ENCODE results near the gene GPR149.
A peak's percentile ranks its signal among the peaks of the same experiment; 100 is the strongest.
"Not testable (repeated sequence)": the region's sequence is repeated elsewhere in the genome, so short reads cannot be mapped to it uniquely, and the experiment has no call there.

The GPR149 gene, protein sequence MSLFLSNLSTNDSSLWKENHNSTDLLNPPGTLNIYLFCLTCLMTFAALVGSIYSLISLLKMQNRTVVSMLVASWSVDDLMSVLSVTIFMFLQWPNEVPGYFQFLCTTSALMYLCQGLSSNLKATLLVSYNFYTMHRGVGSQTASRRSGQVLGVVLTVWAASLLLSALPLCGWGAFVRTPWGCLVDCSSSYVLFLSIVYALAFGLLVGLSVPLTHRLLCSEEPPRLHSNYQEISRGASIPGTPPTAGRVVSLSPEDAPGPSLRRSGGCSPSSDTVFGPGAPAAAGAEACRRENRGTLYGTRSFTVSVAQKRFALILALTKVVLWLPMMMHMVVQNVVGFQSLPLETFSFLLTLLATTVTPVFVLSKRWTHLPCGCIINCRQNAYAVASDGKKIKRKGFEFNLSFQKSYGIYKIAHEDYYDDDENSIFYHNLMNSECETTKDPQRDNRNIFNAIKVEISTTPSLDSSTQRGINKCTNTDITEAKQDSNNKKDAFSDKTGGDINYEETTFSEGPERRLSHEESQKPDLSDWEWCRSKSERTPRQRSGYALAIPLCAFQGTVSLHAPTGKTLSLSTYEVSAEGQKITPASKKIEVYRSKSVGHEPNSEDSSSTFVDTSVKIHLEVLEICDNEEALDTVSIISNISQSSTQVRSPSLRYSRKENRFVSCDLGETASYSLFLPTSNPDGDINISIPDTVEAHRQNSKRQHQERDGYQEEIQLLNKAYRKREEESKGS

DNA sequence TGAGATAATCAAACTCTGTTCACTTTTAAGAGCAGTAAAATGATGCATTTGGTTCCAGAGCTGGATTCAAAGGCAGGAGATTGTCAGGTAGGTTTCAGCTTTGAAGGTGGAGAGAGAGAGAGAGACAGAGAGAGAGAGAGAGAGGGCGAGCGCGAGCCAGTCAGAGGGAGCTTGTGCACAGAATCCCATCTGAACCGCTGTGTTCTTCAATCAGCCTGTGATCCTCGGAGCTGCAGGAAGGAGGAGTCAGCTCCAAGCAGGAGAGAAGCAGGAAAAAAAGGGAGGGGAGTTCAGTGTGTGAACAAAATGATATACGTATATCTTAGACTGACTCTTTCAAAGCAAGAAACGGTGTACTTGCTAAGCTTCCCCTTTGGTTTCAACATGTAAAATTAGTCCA, at the start of gene GPR149:
Gene GPR149, minus strand, starts transcription at position 177 of the 400 bp plus-strand sequence. CDS start 575 bp downstream, outside the sequence.
- no peak for ATAC-seq

- no peak for ATAC-seq
Measured at GRCh38 chr3:154473769-154474168, 43.8 kb upstream of the GPR149 start.

DNA sequence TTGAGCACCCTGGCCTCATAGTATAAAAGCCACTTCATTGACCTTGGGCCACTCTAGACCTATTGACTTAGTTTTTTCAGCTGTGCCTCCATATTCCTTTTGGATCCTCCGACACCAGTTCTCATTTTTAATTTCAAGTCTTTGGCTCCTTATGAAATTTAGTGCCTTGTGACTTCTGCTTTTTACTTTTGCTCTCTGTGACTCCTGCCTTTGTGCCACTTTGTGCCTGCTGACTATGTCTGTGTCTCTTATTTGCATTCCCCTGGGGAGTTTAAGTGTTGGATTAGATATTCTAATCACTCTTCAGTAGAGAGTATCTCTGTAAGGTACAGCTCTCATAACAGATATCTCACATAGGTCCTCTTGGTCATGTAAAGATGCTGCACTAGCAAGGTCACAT, 39.6 kb upstream of the GPR149 start:
- no peak for ATAC-seq

DNA sequence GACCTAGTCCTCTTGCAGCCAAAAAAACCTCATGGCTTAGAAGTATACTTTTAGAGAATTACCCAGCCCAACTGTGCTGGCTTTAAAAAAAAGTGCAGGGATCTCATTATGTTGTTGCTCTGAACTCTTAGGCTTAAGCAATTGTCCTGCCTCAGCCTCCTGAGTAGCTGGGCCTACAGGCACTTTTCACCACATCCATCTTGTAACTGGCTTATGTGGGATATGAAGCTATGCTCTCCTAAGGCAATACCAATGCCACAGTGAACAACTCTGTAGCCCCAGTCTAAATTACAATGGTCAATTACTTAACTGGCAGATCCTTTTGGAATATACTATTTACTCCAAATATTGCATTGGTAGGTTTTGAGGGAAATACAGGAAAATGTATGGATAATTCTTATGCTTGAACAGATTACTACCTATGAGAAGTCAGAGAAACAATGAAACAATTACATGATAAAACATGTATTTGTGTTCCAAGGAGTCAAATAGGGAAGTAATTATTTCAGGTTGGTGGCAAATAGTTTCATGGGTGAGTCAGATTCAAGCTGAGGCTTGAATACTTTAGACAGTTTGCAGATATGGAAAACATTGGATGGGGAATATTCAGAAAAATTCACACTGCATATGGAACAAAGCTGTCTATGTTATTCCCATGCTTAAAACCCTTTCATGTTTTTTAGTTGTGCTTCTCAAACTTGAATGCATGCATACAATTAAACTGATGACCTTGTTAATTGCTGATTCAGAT, 34.6 kb upstream of the GPR149 start:
- no peak for ATAC-seq

DNA sequence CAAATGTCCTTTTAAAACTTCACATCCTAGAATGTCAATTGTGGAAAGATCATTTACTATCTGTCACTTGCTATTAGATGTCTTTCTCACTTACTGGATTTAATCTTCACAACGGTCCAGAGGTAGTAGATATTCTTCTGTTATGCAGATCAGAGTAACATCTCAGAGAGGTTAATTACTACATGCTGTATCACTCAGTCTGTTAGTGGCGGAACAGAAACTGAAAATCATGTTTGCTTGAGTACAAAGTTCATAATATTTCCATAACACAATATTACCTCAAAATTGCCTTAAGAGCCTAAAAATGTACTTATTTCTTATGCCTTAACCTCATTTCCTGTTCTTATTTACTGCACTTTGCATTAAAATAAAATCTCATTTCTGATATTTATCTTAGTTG, 28.6 kb upstream of the GPR149 start:
- ATAC-seq: no peak

DNA sequence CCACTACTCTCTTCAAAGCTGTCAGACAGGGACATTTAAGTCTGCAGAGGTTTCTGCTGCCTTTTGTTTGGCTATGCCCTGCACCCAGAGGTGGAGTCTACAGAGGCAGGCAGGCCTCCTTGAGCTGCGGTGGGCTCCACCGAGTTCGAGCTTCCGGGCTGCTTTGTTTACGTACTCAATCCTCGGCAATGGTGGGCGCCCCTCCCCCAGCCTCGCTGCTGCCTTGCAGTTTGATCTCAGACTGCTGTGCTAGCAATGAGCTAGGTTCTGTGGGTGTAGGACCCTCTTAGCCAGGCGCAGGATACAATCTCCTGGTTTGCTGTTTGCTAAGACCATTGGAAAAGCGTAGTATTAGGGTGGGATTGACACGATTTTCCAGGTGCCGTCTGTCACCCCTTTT, 9.1 kb upstream of the GPR149 start:
- ATAC-seq: not testable (repeated sequence)

GRCh38 chr3:154431043-154431442, 1.1 kb upstream of the GPR149 start:
- ATAC-seq: no peak

DNA sequence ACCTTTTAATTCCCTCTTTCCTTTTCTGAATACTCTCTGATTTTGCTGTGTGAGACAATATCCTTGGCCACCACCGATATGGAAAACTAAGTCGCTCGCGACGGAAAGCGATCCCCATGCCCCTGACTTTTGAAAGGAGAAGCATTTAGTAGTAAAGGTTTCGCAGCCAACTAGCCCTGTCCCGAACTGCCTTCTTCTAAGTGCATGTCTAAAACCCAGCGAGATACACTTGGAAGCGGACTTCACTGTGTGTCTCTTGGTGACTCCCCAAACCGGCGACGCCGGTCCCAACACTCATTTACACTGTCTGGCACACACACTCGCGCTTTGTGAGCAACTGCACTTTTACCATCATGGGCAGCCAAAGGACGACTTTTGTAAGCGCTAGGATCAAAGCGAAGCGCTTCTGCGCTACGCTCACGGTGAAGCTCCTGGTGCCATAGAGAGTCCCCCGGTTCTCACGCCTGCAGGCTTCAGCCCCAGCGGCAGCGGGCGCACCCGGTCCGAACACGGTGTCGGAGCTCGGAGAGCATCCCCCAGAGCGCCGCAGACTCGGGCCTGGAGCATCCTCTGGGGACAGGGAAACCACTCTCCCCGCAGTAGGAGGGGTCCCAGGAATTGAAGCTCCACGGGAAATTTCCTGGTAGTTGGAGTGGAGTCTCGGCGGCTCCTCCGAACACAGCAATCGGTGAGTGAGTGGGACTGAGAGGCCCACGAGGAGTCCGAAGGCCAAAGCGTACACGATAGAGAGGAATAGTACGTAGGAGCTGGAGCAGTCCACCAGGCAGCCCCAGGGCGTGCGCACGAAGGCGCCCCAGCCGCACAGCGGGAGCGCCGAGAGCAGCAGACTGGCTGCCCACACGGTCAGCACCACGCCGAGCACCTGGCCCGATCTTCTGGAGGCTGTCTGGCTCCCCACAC, 1.4 kb downstream of the GPR149 start:
- ATAC-seq: no peak

DNA sequence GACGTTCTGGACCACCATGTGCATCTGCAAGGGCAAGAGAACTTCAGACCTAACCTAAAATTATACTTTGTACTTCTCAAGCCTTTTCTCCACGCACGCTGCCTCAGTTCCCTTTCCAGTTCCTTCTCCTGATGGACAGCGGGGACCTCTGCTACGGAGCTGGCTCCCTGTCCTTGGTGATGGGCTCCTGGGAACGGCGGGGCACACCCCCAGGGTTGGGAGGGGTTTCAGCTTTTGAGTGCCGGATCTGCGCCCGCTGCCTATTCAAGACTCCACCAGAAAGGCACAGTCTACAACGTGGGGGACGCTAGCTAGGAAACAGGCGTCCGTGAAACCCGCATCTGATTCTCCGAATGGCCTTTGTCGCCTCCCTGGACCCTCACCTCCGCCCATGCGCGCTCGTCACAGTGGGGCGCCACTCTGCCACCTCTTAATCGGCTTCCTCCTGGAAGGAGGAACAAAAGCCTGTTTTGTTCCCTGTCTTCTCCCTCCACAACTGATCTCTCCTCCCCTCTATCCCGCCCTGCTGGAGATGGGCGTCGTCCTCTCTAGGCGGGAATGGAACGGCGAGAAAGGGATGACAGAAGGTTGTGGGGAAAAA, 2.2 kb downstream of the GPR149 start:
- no peak for ATAC-seq

DNA sequence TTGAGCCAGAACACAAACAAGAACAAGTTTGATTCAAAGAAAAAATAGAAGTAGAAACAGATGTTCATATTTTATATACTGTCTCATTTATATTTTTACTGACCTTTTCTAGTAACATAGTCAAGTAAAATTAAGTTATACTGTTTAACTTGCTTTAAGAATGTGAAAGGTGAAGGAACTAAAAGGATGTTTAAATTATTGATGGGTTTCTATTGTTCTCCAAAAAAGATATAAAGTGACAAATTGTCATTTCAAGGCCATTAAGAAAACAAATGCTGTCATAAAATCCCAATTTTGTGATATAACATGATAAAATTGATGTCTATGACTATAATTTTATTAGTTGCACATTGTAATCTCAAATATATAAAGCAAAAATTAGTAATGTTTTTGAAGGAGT, 7.3 kb downstream of the GPR149 start:
- ATAC-seq: no peak

- no peak for ATAC-seq
Measured at GRCh38 chr3:154421083-154421482, 8.9 kb downstream of the GPR149 start.

DNA sequence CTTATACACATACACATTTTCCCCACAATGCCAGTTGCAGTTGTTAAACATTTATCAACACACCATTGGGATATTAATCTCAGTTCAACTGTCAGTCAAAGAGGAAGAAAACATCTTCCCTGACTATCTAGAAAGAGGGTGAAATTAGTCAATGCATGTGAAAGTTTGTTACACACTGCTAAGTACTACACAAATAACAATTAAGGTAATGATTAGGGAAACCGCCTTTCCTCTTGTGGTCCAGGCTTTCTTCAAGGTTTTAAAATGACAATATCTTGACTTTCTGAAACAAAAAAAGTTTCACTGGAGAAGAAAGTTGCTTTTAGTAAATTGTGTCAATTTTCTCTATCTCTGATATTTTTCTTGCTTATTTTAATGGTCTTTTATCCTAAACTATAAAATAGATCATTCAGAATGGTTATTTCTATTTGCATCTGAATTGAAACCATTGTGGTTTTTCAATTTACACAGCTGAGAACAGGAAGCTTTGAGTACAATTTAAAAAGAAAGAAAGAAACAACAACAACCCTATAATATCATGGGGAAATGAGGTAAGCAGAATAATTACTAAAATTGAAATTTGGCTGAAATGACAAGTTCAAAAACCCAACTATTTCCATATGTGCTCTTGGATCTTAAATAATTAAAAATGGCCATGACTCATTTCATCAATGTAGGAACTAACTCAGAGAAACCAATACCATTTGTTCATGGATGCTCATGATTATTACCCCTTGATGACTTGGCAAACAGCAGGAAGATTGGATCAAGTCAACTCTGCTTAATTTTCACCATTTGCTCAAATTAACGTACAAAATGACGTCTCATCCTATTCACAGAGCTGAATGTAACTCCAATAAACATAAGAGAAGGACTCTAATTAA, 31.7 kb downstream of the GPR149 start:
- no peak for ATAC-seq

DNA sequence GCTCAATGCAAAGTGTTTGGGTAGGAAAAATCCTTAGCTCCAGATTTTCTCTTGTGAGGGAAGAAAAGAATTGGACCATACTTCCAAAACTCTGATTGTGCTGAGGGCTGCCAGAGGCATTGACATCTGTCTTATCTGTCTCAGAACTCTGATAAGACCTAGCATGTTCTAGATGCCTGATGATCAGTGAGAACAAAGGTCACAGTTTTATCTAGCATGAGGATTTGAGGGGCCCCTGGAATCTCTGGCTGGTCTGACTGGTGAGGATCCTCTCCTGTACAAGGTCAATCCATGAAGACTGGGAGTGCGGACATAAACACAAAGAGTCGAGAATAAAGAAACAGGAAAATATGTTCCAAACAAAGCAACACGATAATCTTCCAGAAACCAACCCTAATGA, 40.1 kb downstream of the GPR149 start:
- ATAC-seq: no peak

DNA sequence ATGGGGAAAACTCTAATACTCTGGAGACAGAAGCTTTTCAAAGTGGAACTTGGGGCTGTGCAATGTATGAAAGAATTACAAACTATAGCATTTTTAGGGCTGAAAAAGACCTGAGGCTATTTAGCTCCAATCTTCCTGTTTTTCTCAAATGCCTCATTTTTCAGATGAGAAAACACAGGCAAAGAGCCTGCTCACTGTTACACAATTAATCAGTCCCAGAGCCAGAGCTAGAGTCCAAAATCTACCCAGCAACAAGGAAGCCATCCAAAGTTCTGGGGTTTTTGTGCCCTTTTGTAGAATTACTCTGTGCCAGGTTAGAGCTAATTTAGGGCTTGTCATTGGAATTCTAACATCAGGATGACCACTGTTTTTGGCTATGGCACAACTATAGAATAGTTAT, 45.5 kb downstream of the GPR149 start:
- ATAC-seq: no peak

GRCh38 chr3:154378311-154378710, 51.7 kb downstream of the GPR149 start:
- no peak for ATAC-seq

GRCh38 chr3:154367221-154367620, 62.8 kb downstream of the GPR149 start:
- ATAC-seq: no peak

DNA sequence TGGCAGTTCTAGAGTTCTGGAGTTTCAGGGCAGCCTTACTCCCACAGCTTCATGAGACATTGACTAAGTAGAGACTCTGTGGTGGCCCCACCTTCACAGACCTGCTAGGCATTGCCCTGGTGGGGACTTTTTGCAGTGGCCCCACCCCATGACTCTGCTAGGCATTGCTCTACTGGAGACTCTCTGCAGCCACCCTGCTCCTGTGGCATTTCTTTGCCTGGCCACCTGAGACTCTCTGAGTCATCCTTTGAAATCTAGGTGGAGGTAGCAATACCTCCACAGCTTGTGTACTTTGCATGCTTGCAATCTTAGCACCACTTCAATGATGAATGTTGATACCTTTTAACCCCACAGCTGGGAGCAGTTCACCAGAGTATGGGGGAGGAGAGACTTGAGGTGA, 65.1 kb downstream of the GPR149 start:
- peak in 1 of 2 donors; percentile 13 for ATAC-seq

- no peak for ATAC-seq
Measured at GRCh38 chr3:154361099-154361498, 68.9 kb downstream of the GPR149 start.

- no peak for ATAC-seq
Measured at GRCh38 chr3:154356009-154356408, 74.0 kb downstream of the GPR149 start.

GRCh38 chr3:154349223-154349622, 80.8 kb downstream of the GPR149 start:
- ATAC-seq: no peak

All from activated CD4-positive, CD25-positive, alpha-beta regulatory T cell treated with anti-CD3 and anti-CD28 coated beads, Interleukin-2, amount 50 U/mL, for 24 hours (primary cell).